GM19372 (cell line): Measurements from ENCODE around the gene PTPRT.

Experiments used
- ATAC-seq: cut with Tn5 transposase; IDR thresholded peaks from one replicate; pipeline ENCODE4 v1.9.1; 2021; ENCODE audit warnings: mild to moderate bottlenecking, low read depth, moderate library complexity; ENCODE audit not compliant: unreplicated experiment

PTPRT gene

DNA sequence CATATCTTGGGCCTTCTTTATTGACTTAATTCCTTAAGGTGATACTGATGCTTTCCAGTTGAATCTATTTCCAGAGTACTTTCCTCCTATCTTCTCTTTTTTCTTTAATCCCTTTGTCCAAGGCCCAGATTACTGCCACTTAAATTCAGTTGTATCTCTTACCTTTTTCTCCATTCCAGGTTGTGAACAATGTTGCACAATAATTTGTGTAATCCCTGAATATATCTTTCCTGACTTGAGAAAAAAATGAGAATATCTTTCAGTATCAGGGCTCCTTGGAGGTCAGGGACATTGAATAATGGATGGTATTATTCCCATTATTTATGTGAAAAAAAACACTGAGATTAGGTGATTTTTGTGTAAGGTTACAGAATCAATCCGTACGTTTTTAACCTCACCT lies 683.3 kb downstream of the PTPRT start:
- no peak for ATAC-seq

DNA sequence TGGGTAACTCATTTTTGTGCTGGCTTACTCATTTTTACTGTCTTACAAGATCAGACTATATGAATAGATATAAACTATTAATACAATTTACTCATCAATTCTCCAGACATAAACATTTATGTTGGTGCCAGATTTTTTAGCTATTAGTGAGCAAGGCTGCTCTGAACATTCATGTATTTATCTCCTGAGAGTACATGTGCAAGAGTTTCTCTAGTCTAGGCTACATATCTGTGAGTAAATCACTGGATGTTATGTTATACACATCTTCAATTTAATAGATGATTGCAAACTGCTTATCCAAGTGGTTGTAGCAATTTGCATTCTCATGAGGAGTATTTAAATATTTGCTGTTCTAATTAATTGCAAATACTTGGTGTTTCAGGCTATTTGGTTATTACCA lies 687.1 kb downstream of the PTPRT start:
- no peak for ATAC-seq

DNA sequence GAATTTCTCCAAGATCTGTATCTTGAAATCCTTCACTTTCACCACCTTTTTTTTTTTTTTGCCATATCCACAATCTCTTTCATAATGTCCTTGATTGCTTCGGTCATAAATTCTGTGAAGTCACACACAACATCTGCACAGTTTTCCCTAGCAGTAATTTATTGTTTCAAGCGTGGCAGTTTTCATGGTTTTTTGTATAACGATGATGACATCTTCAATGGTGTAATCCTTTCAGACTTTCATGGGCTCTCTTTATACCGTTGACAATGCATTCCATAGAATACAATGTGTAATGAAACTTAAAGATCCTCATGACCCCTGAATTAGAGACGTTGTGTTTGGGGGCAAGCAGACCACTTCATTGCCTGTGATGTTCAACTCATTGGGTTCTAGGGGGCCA lies 693.1 kb downstream of the PTPRT start:
- ATAC-seq: no peak

DNA sequence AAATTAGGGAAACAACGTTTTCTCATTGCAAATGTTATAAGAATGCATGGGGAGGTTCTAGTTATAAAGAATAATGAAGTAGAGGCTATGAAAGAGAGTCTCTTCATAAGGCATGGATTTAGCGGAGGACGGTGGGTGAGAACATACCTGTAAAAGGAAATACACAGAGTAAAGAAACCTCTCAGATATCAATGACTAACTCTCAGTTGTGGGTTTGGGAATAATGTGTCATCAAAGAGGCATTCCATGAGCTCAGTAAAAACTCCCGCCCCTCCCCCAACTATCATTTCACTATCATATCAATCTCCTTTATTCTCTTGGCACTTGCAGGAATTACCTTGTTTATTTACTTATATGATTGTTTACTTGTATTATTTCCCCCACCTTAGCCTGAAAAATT lies 695.4 kb downstream of the PTPRT start:
- no peak for ATAC-seq

DNA sequence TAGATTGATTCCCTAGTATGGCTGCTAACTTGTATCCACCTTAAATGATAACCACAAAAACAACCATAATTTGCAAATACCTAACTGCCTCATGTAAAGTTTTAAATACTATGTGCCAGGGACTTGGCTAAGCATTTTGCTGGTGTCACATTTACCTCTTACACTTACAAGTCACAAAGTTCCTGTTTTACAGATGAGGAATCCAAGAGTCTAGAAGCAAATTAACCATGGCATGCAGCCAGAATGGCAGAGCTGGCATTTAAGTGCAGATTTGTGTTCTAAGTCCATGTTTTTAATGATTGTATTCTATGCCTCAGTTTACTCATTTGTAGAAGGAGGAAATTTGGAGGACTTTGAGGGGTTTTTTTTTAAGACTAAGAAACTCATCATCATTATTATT lies 696.7 kb downstream of the PTPRT start:
- no peak for ATAC-seq

DNA sequence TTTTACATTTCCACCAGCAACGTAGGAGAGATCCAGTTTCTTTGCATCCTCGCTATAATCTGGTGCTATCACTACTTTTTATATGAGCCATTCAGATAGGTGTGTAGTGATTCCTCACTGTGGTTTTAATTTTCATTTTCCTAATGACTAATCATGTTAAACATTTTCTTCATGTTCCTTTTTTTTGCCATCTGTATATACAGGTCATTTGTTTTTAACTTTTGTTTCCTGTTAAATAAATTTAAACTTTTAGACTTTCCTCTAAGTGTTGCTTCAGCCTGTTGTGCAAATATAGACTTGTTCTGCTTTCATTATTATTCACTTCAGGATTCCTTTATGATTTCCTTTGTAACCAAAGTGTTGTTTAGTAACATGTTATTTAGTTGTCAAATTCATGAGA lies 697.4 kb downstream of the PTPRT start:
- ATAC-seq: peak; percentile 72

DNA sequence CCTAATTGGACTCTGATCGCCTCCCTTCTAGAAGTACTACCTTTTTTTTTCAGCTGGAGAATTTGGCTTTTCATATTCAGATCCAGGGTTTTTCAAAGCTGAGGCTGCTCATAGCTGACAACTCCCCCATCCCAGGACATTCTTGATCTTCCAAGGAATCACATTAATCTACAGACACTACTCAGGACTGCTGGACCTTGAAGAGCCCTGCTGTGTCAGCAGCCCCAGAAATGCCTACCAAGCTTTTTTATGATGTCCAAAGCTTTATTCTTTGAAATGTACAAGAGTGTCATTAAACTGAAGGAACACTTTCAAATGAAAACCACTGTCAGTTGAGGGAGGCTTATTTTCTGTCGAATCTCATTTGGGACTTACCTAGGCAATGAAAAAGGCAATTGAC lies 704.1 kb downstream of the PTPRT start:
- ATAC-seq: no peak

DNA sequence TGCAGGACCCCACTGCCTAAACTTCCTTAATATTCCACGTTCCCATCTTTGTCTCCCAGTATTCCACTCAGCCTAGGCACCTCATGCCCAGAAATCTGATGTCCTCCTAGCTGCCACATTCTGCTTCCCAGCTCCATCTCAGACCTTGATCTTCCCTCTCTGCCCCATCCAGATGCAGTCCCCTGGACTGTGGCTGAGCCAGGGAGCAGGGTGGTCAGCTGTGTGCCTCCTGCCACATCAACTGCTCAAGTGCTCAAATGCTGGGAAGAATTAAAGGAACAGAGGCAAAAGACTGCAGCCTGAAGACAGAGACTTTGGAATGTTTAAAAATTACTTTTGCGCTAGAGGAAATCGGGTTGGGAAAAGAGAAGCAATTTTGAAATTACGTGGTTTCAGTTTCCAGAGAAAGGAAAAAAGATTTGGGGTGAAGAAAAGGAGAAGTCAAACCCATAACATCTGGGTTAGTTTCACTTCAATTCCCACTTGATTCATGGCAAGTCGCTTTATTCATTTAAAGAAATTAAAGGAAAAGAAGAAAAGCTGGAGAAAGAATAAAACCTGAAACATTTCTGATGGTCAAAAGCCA lies 704.8 kb downstream of the PTPRT start:
- no peak for ATAC-seq

DNA sequence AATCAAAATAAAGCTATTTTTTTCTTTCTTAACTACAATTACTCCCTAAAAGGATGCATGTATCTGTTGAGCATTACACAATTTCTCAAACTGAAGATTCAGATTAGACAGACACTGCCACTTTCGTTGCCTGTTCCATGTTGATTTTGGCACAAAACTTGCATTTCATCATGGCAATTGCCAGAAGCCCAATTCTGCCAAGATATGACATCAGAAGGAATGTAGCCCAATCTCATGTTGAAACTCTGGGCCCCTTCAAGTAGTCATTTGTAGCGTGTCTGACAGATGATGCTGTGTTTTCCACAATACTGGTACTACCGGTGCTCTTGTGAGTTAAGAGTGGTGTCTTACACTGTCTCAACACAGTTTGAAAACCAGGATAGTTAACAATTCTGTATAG lies 705.4 kb downstream of the PTPRT start:
- ATAC-seq: no peak

DNA sequence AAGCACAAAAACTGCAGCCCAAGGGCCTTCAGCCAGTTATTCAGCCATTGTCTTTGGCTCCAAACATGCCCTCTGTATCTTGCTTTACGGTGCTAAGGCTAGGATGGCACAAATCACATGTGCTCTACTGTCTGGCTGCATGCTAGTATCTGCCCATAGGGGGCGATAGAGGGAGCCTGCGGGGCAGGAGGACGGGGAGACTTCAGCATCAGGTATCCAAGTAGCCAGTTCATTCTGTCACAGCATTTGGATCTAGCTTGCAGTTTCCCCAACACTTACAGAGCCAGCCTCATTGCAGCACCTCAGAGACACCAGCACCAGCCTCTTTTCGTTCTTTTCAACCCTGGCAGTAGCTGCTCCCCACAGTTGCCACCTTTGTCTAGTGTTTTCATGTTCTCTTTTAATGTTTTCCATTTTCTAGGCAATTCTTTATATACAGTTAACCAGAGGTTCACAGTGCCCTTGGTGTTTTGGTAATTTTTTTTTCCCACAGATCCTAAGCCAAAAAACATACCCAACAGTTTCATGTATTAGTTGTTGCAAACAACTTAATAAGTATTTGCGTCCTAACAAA lies 705.9 kb downstream of the PTPRT start:
- no peak for ATAC-seq

DNA sequence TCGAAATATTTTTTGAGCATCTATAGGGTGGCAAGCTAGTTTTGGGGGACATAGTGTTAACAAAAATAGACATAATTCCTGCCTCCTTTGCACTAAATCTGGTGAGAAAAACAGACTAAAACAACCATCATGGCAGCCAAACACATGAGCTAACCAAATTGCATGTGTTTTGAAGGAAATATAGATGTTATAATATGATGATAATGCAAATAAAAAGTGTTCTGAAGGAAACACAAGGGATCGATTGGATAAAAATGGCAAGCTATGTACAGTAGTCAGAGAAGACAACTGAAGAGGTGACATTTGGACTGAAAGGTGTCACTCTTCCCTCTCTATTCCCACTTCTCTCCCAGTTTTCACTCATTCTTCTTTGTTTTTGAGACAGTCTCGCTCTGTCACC lies 706.9 kb downstream of the PTPRT start:
- ATAC-seq: no peak

DNA sequence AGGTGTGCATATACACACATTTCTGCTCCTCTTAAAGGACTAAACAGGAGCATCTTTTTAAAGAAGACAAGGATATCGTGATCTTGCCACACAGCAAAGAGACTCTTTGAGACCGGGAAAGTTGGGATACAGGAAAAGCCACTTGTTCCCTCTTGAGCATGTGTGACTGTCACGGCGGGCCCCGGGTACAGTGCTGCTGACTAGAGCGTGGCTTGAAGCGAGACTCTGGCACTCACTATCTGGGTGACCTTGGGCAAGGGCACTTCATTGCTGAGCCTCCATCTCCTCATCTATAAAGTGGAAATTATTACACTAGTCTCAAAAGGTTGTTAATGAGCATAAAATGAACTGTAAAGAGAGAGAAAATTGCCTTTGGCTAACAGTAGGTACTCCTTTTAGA lies 713.9 kb downstream of the PTPRT start:
- ATAC-seq: no peak

DNA sequence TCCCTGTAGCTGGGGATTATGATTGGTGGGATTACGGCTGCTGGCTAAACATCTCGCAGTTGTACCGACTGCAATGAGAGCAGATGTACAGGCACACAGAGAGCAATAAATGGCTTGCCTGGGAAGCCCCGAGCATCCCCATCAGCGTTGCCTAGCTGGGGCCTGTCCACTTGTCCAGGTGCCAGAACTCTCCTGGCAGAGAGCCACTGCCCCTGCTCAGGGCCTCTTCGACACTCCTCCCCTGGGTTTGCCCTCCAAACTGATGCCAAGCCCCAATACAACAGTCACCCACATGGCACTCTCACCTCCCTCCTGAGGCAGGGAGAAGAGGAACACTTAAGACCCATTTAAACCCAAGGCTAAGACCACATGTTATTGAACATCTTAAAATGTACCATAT lies 715.1 kb downstream of the PTPRT start:
- no peak for ATAC-seq

DNA sequence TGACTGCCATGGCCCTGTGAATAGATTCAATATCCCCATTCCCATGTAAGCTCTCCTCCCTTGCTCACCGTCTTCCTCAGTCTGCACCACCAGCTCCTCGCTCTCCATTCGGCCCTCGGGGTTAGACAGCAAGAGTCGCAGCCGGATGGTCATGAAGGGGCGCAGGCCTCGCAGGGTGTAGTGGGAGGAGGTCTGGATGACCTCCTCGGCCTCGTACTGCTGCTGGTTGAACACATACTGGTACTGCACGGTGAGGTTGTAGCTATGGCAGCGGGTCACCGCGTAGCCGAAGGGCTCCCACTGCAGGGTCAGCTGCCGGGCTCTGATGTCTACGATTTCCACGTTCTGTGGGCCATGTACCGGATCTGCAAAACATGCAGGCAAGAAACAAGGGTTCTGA lies 717.5 kb downstream of the PTPRT start:
- no peak for ATAC-seq

DNA sequence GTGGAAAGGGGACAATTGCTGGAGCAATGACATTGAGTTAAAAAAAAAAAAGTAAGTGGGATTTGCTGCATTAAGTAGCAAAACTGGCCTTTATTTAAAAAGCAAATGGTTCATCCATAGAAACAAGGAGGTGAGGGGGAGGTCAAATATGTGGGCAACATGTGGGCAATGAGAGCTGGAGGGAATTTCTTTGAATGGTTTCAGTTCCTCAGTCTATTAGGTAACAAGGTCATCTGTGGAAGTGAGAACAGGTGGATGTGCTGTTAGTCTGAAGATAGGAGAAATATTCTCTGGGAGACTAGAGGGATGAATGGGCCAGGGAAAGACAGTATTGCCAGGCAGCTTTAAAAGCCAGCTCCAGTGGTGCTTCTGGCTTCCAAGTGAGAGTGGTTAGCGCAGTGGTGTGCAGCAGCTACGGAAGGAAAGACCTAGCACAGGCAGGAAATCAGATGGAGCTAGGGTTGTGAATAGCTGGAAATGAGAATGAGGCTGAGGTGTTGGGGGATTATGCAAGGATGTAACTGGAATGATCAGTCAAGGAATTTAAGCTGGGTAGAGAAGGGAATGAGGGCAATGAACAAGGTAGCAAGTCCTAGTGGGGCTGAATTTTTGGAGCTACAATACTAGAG lies 727.6 kb downstream of the PTPRT start:
- ATAC-seq: no peak

DNA sequence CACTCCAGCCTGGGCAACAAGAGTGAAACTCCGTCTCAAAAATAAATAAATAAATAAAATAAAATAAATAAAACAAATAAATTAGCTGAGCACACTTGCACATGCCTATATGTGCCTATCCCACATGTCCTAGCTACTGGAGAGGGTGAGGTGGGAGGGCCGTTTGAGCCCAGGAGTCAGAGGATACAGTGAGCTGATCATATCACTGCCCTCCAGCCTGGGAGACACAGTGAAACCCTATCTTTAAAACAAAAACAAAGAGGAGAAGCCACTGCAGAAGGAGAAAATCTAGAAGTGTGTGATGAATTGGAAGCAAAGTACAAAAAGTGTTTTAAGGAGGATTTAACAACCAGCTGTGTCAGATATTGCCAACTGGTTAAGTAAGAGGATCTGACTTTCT lies 728.4 kb downstream of the PTPRT start:
- ATAC-seq: no peak

DNA sequence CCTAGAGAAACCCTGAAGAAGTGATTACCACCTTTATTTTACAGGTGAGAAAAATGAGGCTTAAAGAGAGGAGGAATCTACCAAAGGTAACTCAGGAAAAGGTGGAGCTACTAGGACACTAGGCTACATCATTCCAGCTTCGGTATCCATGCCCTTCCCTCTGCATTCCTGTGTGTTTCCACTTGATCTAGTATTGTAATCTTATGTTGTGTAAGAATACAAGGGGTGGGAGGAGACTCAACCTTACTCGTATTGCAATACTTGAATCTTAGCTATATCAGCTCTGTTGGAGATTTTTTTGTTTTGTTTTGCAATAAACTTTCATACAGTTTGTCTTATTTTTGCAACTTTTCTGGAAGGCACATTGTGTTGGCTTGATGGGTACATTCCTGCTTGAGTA lies 742.4 kb downstream of the PTPRT start:
- ATAC-seq: no peak

DNA sequence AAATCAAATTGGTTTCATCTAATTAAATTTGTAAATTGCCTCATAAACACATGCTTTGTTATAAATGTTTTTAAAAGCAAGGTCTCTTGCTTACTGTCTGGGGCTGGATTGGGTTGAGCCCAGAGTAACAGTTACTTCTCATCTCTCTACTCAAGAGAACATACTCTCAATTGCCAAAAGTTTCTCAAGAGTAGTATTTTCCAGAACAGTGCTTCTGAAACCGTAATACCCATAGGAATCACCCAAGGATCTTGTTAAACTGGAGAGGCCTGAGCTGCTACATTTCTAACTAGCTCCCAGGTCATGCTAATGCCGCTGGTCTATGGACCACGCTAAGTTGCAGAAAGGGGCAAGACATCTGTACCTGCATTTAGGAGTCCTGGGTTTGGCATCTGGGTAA lies 744.9 kb downstream of the PTPRT start:
- no peak for ATAC-seq

DNA sequence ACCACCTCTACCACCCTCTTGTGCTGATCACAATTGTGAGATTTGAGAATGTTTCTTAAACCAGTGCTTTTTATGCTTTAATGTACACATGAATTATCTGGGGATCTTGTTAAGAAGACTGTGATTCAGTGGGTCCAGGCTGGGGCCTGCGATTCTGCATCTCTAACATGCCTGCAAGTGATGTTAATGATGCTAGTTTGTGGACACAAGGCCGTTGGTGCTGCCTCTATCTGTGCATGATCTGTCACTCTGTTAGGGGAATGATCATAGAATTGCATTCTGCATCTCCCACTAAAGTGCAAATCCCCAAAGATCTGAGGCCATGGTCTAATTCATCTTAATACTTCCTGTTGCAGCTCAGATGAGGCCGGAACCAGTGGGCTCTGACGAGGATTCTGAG lies 746.5 kb downstream of the PTPRT start:
- ATAC-seq: no peak

DNA sequence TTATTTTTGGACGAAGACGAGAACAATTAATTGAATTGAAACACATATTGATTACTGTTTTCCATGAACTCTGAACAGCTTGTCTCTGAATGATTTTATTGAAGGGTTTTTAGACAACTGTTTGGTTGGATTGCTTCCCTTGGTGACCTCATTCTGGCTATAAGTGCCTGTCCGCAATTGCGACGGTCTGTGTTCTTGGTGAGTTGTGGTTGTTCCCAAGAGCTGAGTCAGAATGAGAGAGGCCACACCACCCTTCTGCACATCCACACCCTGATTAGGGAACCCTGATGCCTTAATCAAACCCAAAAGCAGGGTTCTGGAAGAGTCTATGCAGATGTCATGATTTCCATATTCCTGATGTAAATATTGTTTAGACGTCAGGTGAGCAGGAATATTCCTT lies 747.0 kb downstream of the PTPRT start:
- ATAC-seq: no peak

DNA sequence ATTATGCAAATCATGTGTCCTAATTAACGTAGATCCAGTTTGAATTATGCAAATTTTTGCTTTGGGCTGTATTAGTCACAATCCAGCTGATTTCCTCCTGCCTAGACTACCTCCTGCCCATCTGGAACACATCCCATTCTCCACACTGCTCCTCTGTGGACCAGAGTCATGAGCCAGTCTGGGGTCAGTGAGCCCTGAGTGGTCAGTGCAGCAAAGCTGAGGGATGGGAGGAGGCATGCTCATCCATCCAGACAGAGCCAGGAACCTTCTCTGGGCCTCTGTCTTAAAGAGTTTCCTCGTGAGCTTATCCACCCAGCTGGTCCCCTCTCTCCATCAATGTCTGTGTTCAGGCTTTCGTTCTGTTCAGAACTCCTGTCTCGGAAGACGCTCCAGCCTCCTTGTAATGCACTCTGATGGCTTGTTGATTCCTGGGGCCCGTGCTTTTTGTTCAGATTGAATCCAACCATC lies 747.8 kb downstream of the PTPRT start:
- ATAC-seq: no peak

DNA sequence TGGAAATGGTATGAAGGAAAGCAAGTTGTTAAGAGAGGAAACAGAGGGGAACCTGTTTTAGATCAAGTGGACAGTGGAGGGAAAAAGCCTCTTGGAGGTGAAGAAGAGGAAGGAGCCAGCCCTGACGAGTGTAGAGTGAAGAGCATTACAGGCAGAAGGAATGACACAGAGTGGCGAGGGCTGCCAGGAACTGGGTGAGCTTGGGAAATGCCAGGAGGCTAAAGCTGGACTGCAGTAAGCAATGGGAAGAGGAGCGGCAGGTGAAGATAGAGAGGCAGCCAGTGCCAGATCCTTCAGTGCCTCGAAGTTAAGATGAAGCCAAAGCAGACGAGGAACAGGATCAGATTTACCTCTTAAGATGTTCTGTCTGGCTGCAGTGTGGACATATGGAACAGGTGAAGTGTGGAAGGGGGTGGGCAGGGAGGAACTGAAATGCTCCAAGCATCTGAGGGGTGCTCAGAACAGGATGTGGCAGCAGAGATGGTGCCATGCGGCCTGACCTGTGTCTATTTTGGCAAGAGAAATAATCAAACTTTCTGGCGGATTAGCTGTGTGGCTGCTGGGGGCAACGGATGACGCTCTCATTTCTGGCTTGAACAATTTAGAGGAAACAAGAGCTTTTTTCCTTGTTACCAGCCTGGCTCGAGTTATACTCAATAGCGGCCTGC lies 748.4 kb downstream of the PTPRT start:
- ATAC-seq: no peak
